Activated CD8-positive, alpha-beta memory T cell treated with anti-CD3 and anti-CD28 coated beads, Interleukin-2, amount 50 U/mL, for 24 hours (primary cell): ENCODE results near the gene PRKAG2.
"Not testable (repeated sequence)": the region's sequence is repeated elsewhere in the genome, so short reads cannot be mapped to it uniquely, and the experiment has no call there.

Experiments used
- DNase-seq: peaks from one replicate; pipeline ENCODE4 v3.0.0-alpha.2; 2020; ENCODE audit errors: extremely low read depth

The PRKAG2 gene

DNA sequence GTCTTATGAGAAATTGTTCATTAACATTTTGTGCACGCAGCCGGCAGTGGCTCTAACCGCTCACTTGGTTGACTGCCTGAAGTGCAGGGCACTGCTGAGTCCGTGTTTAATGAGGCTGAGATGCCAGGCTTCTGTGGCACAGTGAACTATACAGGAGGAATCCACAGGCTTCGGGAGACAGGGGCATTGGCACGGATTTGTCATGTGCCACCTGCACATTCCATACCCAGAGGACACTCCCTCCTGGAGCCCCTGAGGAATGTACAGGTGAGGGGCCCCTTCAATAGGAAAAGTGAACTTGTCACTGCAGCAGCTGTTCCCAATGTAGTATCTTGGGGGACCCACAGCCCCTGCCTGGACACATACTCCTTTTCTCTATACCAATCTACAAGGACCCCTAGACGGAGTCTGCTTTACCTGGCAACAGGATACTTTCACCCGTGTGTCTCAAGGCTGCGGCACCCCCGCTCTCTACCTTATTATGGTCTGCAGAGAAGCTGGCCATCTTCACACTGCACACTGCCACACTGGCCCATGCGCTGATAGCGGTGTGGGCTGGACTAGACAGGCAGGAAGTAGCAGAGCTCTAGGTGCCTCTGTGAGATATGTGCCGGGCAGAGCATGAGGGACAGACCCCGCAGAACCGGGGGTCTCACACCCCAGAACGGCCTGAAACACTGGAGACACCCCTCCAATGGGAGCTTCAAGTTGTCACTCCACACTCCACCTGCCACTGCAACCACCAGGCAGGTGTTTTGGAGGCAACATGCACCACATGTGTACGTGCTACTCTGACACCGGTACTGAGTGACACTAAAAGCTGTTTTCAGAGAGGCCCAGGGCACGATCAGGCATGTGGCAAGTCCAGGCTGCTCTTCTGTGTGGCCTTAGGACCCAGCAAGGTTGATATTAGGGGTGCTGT is 285.8 kb downstream of the PRKAG2 start:
- DNase-seq, result no peak

DNA sequence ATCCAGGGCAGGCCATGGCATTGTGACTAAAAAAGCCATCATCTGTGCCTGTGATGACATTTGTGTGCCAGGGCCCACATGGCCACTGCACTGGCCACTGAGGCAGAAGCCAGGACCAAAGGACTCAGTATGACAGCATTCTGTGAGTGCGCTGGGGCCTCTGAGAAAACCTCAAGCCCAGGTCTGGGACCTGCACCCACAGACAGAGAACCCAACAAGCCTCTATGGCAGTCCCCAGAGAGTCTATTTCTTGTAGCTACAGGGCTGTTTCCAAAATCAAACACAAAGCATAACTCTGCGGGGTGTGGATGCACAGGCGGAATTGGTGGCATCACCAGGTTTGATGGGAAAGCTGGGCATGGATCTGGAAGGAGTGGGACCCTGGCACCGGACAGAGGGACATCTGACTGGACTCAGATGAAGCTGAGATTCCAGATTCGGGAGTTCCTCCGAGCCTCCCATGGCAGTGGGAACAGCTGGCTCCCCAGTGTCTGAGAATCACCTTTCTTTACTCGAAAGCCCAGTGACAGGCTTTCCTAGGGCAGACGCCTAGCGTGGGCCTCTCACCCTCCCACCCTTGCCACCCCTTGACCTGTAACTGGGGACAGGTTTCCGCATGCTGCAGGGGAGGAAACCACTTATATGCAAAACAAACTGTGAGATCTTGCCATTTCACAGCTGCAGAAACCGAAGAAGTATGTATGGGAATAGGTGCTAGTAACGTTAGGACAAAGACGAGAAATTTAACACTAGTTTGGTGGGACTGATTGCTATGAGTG is 286.7 kb downstream of the PRKAG2 start:
- no peak for DNase-seq

DNA sequence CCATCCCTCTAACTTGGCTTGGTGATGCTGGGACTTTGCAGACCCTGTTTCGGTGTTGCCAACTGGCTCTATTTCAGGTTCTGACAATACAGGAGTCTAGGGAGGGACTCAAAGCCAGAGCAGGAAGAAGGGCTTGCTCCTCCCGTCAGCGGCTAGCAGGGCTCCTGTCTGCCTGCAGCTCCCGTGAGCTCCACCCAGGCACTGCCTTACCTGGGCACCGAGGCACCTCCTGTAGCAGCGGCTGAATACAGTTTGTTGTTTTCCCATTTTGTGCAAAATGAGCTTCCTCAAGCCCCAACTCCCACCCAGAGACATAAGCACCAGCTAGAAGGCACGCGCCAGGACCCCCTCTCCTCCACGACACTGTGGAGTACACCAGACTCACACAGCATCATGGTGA is 287.9 kb downstream of the PRKAG2 start:
- DNase-seq, result no peak

DNA sequence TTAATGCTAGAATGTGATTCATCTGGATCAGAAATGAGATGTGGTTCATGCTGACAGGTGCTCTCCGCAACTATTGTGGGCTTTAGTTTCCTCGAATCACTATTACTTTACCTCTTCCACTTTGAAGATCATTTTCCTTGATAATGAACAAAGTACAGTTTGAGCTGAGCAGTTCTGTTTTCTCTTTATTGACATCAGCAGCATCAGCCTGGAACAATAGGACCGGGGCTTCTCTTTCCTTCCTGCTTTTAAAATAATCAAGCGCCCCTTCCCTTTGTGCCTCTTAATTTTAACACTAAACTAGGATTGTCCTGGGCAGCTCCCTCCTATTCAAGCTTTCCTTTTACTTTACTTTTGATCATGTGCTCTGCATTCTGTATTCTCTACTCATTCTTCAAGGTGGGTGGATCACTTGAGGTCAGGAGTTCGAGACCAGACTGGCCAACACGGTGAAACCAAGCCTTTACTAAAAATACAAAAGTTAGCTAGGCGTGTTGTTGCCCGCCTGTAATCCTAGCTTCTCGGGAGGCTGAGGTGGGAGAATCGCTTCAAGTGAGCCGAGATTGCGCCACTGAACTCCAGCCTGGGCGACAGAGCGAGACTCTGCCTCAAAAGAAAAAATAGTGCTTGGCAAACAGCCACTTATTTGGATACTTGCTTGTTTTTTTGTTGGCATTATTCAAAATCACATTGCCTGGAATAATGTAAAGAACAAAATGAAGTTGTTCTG is 290.2 kb downstream of the PRKAG2 start:
- no peak for DNase-seq

- no peak for DNase-seq
Observed at GRCh38 chr7:151585744-151586393, 291.0 kb downstream of the PRKAG2 start.

DNA sequence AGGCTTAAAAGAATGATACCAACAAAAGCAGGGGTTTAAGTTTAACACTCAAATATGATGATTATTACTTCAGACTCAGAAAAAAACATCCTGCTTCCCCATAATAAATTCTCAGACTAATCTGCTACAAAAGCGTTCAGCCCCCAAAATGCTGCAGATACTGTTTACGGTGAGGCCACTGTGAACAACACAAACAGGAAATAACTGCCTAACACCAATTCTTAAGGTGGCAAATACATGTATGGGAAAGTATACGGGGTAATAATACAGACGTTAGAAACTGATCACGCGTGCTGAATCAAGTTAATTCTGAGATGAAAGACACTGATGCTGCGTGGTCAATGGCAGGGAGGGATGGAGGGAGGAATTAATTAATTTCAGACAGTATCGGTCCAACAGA is 295.2 kb downstream of the PRKAG2 start:
- DNase-seq, result no peak

GRCh38 chr7:151579644-151580043 is 297.3 kb downstream of the PRKAG2 start:
- no peak for DNase-seq

DNA sequence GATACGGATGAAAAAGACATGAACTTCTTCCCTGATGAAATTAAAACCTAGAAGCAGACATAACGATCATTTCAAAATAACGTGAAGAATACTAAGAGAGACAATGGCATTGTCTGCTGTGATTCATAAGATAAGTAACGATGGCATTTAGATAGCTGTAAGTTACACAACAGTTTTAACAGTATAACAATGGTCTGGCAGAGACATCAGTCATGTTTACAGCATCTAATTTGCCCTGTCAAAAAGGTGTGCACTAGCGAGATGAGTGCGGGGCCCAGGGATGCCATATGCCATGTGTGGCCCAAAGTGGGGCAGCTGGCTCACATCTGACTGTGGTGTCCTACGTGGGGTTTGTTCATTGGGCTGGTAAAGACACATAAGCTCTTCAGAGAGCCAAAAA is 301.5 kb downstream of the PRKAG2 start:
- DNase-seq, result no peak

DNA sequence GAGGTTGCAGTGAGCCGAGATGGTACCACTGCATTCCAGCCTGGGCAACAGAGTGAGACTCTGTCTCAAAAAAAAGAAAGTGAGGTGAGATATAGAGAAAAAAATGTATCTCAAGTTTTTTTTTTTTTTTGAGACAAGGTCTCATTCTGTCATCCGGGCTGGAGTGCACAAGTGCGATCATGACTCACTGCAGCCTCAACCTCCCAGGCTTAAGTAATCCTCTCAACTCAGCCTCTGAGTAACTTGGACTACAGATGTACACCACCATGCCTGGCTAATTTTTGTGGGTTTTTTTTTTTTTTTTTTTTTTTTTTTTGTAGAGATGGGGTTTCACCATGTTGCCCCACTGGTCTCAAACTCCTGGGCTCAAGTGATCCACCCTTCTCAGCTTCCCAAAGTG is 303.9 kb downstream of the PRKAG2 start:
- DNase-seq, result not testable (repeated sequence)

DNA sequence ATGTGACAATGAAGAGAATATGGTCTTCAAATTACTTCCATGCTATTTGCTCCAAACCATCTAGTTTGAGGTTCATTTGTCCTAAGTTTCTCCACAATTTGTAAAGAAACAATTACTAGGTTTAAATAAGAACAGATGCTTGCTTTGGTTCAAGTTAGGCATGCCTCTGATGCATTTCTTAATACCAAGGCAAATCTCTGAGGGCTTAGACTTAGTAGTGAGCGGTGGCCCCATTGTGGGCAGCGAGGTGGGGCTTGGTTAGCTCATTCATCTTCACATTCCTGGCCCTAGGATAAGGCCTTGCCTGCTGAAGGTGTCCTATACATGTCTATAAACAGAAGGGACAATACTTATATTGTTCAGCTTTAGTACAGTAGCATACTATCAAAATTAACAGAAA is 304.8 kb downstream of the PRKAG2 start:
- no peak for DNase-seq

DNA sequence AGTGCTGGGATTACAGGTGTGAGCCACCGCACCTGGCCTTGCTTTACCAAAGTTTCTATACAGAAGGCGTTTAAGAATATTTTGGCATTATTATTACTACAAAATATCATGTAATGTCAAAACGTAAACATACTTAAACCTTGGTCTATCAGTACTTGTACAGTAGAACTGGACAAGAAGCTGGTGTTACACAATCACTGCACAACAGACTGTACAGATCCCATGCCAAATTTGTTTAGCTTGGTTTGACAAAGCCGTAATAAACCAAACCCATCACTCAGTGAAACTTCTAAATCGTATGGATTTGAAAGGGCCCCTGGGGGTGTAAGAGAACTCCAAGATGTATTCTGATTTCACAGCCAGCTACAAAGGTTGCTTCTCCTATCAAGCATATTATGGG is 305.4 kb downstream of the PRKAG2 start:
- no peak for DNase-seq

DNA sequence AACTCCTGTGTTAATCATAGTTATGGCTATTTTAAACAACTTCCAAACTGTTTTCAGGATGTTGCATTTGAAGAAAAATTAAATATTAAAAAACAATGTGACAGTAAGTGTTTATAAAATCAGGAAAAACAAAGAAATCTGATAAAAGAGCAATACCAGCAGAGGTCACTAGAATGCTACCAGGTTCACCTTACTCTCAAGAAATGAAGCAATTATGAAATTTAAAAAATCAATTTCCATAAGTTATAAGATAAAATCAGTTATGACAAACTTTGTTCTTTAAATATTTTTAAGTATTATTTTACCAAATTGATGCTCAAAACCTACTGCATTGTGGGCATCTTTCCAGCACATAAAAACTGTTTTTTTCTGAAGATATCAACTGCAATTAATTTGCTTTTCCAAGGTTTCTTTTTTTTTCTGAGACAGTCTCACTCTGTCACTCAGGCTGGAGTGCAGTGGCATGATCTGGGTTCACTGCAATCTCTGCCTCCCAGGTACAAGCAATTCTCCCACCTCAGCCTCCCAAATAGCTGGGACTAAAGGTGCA is 306.5 kb downstream of the PRKAG2 start:
- DNase-seq, result no peak

DNA sequence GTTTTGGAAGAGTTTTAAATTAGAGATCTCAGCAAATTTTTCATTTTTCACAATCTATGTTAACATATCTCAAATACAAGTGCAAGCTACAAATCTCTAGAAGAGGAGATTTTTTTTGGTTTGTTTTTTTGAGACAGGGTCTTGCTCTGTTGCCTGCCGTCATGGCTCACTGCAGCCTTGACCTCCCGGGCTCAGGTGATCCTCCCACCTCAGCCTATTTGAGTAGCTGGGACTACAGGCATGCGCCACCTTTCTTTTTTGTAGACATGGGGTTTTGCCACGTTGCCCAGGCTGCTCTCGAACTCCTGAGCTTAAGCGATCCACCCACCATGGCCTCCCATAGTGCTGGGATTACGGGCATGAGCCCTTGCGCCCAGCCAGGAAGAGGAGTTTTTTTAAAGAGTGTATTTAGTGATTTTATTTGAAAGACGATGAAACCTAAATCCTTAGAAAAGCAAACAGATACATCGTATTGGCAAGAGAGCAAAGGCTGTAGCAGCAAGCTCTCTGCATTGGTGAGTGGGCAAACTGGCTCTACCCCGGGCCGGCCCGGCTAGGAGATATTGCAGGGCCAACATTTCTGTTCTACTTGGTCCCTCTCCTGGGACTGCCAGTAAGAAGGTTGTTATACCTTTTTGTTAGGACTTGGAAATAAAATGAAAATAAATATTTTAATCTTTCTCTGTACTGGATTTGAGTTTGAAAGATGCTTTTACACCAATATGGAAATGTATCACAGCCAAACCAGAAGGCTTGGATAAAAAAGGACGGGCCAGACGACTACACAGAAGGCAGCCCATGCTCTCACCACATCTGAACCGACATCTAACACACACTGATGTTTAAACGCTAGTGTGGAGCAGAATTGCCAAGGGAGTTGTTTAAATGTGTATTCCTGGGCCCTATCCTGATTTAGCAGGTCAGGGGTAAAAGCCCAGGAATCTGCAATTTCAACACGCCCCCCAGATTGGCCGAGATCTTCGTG is 307.7 kb downstream of the PRKAG2 start:
- DNase-seq, result no peak

DNA sequence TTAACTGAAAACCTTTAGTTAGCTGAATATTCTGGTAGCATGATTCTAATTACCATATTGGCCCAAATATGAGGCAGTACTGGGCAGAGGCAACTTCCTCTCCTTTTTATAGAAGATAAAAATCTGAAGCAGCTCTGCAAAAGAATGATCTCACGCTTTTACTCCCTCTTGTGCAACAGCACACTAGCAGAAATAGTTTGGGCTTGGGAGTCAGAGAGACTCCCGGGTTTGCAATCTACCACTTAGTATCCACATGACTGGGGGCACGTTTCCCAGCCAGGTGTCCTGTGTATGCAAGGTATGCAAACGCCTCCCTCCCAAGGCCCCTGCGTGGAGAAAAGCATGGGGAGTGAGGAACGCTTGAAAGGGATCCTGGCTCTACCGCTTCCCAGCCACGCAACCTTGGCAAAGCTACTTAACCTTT is 310.0 kb downstream of the PRKAG2 start:
- no peak for DNase-seq

DNA sequence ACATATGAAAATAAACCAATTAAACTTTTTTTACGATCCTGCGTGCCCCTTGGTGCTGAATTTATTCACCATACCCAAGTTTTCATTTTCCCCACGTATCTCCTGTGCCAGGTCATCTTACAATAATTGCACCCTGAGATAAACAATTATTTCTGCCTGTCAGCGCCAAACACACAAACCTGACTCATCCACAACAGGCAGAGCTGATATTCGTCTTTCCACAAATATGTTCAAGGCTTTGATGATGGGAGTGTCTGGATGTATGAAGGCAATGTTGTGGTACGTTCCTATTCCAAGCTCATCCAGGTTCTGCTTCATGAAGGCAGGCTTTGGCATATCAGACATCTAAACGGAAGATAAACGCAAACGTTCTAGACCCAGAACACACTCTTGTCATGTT is 311.4 kb downstream of the PRKAG2 start:
- DNase-seq, result no peak

GRCh38 chr7:151560243-151560642 is 316.7 kb downstream of the PRKAG2 start:
- no peak for DNase-seq

- DNase-seq, result no peak
Observed at GRCh38 chr7:151559557-151560183, 317.2 kb downstream of the PRKAG2 start.

DNA sequence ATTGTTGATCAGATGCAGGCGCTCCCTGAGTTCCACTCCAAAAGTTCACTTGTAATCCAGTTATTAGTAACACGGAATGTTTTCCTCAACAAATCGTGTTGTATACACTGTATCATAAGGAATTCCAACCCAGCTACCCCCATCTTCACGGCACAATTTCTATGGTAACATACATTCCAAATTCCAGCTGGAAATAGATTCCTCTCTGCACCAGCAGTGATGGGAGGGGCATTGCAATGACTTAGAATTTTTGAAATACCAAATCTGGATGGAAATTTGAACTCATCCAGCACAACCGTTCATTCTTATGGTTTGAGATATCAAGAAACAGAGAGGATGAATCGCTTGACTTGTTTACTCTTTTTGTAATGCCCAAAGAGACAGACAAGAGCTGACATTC is 318.3 kb downstream of the PRKAG2 start:
- DNase-seq, result no peak

DNA sequence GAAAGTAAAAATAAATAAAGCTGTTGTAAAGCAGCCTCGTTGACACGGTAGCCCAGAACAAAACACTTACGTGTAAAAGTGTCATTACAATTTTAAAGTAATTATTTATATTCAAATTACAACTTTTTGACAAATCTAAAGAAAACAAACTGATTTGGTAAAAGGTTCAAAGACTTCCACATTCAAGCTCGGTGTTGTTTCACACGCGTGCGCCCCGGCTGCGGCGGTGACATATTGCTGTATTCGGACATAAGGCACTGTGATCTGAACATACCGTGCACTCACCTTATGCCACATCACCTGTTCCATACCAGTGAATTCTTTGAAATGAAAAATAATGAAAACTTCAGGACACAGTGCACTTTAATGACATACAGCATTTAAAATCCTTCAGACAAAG is 320.3 kb downstream of the PRKAG2 start:
- DNase-seq, result no peak

- DNase-seq, result no peak
Observed at GRCh38 chr7:151553356-151553755, 323.6 kb downstream of the PRKAG2 start.
